ENCODE measurements around the gene CTXND1.

CTXND1 gene

DNA sequence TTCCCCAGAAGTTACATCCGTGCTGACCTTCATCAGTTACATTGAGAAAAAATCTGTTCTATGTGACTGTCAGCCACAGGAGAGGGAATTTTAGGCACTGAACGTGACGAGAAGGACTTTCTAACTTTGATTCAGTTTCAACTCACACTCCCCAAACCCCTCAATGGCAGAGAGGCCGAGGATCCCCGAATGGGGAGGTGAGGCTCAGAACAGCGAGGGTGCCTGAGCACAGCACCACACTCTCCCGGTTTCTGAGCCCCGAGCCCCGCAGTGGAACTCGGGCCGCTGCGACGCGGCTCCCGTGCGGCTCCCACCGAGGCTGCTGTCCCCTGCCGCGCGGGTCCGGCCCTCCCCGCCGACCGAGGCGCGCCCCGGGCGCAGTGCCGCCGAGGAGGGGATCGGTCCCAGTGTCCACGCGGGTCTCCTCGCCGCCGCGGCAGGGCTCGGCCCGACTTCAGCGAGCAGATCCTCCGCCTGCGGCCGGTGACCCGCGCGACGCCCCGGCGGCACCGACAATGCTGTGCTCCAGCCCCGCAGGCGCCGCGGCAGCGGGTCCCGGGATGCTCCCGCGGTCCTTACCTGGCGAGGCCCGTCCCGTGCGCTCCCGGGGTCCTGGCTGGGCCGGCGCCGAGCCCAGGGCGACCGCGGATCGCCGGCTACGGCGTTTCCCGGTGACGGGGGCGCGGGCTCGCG lies 439 bp downstream of the CTXND1 start:
- DNase-seq: no peak

DNA sequence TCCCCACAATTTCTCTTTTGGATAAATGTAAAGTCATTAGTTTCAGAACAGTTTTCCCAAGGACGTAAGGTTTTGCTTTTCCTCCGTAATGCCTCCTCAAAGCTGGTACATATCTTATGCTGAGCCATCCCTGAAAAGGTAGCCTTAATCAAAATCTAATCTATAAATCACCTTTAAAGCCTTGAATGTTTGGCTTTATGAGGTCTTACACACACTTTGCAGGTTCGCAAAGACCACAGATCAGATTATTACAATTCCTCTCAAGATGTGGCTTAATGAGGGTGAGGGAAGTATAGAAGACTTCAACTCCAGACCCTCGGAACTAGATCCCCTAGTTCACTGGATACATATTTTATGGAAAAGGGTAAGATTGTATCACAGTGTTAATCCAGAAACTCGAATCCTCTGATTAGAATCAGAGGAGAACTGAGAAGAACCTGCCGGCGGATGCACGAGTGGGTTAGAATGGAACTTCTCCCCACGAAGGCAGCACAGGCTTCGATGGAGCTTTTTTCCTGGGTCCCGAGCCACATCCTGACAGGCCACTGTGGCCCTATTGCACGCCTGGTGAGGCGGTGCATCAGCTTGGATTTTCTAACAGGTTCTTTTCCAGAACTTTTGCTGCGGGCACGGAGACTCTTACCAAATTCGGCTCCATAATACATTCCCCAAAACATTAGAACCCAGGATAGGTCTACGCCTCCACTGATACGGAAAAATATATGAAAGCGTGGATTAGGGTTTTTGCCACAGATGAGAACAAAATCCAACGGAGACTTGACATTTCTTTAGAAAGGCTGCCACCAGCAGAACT lies 1.2 kb downstream of the CTXND1 start:
- no peak for DNase-seq

DNA sequence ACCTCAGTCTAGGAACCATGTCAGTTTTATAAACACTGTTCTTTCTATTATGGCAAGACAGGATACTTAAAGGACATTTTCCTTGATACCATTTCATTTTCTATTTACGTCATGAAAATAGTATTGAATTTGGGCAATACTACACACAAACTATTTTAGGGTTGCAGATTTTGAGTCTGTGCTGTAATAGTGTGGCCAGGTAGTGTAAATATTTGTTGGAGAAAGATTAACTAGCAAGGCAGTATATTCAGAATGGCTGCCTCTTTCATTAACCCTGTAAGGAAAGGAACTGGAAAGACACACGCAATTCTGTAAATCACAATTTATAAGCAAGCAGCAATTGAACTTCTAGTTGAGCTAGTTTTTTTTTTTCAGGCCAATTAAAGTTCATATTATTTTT lies 2.0 kb downstream of the CTXND1 start:
- no peak for DNase-seq

DNA sequence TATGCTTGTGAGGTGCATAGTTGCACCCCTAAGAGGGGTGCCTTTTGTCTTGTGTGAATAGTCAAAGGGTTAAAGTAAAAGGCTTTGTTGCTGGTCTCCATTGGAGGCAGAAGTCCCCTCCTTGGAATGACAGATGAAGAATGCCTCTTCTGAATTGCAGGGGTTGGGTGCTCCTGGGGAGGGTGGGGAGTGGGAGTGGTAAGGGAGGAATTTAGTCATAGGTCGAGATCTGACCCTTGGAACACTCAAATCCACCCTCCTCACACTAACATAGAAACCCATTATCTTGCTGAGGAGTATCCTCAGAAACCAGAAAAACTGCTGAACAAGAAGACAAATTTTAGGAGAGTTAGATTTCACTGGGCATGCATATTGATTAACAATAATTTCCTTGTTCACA lies 4.7 kb downstream of the CTXND1 start:
- DNase-seq: no peak

DNA sequence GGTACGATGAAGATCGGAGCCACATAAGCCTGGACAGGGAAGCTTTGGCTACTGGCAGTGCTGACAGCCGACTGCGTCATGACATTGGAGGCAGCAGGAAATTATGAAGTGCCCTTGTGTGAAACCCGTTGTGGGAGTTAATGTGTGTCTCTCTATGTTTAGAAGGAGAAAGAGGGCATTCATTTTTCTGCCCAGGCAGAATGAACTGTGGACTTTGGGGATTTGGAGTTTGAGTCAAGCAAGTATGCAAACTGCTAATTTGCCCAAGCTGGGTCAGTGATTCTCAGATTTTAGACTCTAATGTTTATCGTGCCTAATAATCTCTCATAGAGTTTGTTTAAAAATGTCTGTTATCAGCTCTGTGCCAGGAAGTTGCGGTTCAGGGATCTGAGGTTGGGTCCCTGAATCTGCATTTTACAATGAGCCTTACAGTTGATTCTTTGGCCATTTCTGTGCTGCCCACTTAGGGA lies 5.6 kb downstream of the CTXND1 start:
- no peak for DNase-seq

DNA sequence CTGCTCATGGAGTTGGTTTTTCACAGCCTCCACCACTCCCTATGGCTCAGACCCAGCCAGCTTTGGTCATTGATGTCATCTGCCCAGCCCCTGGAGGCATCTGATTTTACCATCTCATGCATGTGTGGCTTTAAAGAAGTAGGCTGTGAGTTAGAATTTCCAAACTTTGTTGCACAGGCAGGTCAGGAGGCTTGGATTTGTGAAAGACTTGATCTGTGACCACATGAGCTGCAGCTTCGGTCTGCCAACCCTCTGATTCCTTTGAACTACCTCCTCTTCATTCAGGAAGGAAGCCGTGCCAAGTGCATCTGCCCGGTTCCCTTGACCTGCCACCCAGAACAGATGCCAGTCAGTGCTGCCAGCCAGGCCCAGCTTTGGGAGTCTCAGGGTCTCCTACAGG lies 9.2 kb downstream of the CTXND1 start:
- no peak for DNase-seq

DNA sequence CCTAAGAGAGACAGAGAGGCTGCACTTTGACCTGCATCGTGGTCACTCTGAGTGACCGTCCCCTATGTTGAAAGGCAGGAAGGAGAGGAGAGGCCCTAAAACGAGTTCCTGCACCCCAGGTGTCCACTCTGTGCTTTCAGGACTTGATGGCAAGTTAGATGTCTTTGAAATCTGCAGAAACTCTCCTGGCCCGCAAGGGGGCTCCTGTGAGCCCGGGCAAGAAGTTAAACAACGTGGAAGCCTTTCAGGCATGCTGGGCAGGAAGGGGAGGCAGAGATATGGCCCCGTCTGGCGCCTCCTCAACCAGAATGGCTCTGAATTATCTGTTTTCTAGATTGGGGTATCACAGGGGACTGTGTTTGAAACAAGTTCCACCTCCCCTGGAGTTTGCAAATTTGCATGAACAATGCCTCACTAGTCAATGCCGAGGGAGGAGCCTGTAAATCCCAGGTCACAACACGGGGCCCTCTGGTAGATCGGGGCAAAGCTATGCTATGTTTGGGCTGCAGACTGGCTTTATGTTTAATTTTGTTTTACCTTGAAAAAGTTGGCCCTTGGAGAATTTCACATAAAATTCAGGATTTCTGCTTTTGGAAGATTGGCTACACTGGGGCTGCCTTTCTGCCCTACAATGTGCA lies 9.8 kb downstream of the CTXND1 start:
- DNase-seq: no peak

DNA sequence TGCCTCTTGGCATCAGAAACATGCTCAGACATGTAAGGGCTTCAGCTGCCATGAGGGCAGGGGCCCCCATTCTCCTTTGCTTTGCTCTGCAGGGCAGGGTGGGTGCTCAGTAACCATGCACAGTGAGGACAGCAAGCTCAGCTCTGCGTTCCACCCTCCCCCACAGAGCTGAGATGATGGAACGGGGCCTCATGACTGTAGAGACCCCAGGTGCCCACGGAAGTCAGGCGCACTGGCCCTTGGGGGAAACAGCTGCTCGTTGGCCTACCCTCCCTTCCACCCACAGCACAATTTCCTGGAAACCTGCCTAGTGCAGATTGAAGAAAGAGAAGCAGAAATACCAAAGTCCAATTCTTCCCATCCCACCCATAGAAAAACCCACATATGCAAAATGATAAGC lies 10.5 kb downstream of the CTXND1 start:
- DNase-seq: no peak

DNA sequence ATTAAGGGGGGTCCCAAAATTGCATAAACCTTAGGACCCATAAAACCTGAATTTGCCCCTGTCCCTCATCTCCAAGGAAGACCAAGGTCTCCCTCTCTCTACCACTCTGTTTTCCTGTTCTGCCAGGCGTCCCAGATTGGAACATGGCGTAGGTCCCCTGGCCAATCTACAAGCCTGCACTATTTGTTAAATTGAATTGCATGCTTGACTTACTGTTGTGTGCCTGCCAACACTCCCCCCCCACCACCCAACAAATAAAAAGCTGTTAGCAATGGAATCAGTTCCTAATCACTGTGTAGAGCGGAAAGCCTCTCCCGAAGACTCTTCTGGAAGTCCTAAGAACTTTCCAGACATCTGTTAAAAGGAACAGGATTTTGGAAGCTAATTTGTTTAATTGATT lies 11.7 kb downstream of the CTXND1 start:
- no peak for DNase-seq

DNA sequence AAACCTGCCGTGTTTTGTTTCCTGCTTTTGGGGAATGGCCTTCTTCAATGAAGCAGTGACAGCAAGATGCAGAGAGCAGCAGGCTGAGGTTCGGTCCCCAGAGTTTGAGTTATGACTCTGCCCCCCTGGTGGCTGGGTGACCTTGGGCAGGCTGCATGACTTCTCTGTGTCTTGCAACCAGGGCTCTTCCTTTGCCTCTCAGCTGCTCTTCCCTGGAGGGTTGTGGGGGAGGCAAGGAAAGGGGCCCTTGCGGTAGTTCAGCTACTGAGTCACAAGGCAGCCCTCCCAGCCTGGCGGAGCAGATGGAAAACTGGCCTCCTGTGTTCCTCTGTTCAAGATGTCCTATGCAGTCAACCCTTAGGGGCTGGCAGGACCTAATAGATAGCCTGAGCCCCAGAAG lies 17.1 kb downstream of the CTXND1 start:
- DNase-seq: peak; percentile 47

DNA sequence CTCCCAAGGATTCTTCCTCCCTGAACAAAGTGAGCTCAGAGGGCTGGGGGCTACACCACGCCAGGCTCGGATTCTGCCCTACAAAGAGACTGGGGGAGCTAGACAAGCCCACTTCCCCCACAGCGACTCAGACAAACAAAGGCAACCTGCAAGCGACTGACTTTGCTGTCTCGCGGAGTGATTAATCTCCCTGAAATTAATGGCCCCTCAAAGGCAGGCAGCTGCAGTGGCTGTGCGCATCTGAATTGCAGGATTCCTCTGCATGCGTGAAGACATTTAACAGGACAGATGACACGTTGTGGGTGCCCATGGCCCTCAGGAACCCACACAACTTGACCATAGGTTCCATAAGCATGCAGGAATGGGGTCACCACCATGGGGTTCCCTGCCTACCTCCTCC lies 18.4 kb downstream of the CTXND1 start:
- DNase-seq: no peak

DNA sequence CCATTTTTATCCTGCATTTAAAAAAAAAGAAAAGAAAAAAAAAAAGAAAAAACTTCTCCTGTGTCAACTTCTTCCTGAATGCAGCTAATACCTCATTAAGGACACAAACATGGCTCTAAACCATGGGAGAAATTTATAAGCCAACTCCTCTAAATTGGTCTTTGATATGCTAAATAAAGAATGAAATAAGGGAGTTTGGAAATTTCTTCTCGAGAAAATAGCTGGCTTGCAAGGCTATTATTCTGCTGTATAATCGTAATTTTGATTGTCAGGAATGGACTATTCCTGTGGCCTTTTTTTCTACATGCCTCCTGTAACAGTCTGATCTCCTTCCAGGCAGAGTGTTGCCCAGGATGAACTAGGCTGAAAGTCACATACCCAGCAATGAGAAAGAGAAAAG lies 20.6 kb downstream of the CTXND1 start:
- DNase-seq: no peak

DNA sequence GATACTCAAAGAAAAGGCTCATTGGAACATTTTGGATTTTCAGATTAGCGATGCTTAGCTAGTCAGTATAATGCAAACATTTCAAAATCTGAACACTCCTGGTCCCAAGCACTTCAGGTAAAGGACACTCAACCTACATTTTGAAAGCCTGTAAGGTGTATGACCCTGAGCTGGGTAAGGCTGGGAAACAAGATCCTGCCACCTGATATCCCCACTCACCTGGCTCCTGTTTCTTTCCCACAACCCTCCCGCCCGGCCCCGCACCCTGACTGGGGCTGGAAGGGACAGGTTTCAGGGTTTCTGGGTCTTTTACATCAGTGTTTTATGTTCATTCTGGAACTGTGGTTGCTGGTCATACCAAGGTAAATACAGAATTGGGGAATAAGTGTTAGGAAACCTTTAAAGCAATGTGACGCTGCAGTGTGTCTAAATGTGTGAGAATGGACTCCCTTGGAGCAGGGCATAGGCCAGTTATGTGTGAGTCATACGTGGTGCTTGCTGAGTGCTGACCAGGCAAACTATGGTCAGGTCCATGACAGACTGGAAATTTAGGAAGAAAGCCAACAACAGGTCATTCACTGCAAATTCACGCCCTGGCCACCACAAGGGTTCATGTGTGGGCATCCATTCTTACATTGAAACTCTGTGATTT lies 22.9 kb downstream of the CTXND1 start:
- DNase-seq: no peak

DNA sequence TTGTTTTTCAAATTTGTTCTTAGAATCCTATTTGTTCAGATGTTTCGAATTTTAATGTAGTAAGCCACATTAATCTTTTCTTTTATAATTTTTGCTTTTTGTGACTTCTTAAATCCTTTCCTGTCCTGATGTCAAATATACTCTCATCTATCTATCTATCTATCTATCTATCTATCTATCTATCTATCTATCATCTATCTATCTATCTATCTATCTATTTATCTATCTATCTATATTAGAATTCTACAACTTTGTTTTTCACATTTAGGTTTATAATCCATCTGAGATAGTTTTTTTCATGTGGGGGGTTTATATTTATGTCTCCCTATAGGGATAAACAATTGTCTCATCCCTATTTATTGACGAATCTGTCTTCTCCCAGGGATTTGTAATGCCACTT lies 32.1 kb downstream of the CTXND1 start:
- no peak for DNase-seq

DNA sequence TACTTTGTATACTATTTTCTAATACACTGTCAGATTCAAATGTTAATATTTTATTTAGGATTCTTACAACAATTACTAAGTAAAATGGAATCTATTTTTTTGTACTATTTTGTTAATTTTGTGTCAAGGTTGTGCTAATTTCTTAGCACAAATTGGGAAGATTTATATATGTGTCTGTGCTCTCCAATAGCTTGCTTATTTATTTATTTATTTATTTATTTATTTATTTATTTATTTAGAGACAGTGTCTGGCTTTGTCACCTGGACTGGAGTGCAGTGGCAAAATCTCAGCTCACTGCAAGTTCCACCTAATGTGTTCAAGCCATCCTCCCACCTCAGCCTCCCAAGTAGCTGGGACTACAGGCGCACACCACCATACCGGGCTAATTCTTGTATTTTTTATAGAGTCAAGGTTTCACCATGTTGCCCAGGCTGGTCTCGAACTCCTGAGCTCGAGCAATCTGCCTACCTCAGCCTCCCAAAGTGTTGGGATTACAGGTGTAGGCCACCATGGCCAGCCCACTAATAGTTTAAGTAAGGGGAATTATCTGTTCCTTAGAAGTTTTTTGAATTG lies 34.6 kb downstream of the CTXND1 start:
- DNase-seq: no peak

DNA sequence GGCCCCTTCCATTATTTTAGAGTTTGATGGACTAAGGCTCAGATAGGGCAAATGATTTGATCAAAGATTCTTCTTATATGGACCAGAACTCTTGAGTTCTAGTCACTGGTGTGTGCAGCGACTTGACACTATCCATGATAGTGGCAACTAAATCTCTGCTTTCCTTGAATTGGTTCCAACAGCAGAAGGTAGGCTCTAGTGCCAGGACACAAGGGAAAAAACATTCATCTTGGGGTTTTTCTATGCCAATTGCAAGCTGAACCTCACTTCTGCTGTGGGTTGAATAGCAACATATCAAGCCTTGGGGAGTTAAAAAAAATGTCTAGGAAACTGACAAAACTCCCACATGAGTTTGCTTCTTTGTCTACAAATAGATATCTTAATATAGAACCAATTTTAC lies 35.1 kb downstream of the CTXND1 start:
- DNase-seq: no peak

DNA sequence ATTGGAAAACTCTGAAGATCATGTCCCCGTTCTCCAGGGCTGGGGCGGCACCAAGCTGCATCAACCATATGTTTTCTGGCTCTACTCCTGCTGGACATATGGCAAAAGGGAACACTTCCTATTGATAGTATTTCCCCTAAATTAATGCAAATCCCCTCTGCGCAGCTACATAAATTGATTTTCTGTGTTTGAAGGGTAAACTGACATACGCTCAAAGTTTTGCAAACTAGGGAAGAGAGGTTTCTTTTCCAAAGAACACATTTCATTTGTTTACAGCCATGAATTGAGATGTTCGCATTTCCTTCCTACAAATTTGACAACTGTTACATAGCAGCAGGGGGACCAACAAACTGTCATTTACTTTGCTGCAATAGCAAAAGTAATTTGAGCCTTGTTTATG lies 35.9 kb downstream of the CTXND1 start:
- DNase-seq: no peak

DNA sequence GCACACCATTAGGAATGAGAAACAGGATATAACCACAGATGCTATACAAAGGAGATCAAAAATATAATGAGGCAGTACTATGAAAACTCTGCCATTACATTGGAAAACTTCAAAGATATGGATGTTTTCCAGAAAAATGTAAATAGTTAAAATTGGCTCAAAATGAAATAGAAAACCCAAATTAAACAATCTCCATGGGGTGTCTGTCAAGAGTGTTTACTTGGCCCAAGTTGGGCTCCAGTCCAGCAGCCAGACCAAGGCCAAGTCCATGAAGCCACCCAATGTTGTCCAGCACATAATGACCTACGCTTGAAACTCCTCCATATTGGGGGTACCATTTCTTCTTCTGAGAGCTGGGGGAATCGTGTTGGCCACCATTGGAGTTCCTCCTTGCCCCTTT lies 37.1 kb downstream of the CTXND1 start:
- DNase-seq: no peak

DNA sequence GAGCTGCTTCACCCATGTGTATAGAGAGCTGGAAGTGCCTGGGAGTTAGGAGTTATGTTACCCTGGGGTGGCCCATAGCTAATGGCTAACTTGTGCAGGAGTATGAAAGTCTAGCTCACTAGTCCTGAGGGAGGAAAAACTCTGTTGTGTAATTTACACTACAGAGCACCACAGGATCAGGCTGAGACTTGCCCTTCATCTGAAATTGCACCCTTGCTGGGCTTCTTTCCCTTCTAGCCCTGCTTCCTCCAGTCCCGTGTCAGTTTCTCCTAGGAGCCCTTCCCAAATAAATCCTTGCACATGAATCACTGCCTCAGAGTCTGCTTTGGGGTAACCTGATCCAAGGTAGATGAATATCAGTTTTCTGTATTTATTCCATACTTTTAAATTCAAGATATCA lies 40.0 kb downstream of the CTXND1 start:
- no peak for DNase-seq

DNA sequence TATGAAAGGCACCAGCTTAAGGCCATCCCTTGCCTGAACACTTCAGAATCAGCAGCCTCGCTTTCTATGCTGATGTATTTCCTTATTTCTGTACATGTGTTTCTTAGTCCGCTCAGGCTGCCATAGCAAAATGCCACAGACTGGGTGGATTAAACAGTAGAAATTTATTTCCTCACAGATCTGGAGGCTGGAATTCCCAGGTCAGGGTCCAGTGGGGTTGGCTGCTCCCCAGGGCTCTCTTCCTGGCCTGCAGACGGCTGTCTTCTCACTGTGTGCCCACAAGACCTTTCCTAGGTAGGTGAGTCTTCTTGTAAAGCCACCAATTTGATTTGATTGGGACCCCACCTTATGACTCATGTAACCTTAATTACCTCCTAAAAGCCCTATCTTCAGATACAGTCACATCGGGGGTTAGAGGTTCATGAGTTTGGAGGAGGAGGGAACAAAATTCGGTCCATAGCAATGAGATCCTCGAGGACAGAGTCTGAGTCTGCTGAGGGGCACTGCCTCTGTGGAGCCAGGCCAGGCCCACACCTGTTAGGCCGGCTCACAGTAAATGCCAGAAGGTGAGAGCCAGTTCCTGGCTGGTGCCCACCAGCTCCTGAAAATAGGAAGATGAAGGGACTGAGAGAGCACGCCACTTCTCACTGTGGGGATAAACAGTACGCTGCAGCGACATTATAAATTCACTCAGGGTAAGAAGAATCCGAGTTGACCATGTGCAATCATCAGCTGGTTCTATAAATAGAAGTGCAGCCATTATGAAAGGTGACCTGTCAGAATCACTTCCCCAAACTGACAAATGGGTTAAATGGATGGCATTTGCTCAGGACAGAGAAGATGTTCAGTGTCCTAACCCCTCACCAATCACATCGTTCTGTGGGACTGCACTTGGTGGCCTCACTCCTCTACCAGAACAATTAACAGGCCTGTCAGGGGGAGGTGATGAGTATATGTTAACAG lies 41.1 kb downstream of the CTXND1 start:
- no peak for DNase-seq

DNA sequence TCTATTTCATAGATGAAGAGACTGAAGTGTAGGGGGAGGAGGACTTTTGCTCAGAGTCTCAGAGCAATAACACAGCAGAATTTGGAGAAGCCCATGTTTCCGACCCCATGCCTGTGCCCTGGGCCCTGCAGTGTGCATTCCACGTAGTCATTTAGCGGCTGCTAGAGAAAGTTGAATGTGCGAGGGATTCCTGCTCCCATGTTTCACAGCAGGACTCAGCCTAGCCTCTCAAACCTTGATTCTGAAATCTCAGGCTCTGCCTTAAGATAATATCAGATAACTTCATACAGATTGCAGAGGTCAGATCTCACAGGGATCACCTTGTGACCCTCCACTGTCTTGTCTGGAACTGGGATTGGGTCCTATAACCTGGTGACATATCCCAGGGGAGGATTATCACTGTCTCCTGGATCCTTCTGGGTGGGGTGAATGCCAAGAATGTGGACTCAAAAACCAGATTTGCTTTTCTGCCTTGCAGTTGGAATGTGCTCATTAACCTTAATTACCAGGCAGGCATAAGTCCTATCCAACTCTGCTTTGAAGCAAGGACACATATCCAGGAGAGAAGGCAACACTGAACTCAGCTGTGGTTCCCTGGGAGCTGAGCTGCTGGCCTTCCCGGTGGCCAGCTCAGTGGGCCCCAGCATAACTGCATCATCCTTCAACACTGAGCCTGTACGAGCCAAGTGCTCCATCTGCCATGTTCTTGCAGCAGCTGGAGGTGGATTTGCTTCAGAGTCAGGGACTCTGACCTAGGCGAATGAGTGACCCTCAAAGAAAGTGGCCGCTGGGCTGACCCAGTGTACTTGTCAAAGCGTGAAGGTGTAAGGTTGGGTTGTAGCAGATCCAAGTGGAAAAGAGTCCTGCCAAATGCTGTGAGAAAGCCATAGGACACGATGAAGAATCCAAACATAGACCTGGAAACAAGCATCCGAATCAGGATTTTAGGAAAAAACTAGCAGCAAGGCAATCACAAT lies 43.0 kb downstream of the CTXND1 start:
- no peak for DNase-seq
